ENCODE measurements around the gene ELMO1.

ELMO1 gene

GRCh38 chr7:37295401-37295800 is 153.3 kb downstream of the ELMO1 start:
- DNase-seq = no peak

- no peak for DNase-seq
Observed at GRCh38 chr7:37290731-37291130, 157.9 kb downstream of the ELMO1 start.

- no peak for DNase-seq
Observed at GRCh38 chr7:37289781-37290180, 158.9 kb downstream of the ELMO1 start.

- no peak for DNase-seq
Observed at GRCh38 chr7:37289367-37289766, 159.3 kb downstream of the ELMO1 start.

- no peak for DNase-seq
Observed at GRCh38 chr7:37287131-37287855, 161.4 kb downstream of the ELMO1 start.

- DNase-seq = no peak
Observed at GRCh38 chr7:37286454-37286832, 162.2 kb downstream of the ELMO1 start.

- DNase-seq = no peak
Observed at GRCh38 chr7:37285706-37286453, 162.8 kb downstream of the ELMO1 start.

- DNase-seq = peak; percentile 86
Observed at GRCh38 chr7:37284805-37285231, 163.8 kb downstream of the ELMO1 start.

- no peak for DNase-seq
Observed at GRCh38 chr7:37284285-37284684, 164.4 kb downstream of the ELMO1 start.

GRCh38 chr7:37283716-37284115 is 164.9 kb downstream of the ELMO1 start:
- DNase-seq = no peak

GRCh38 chr7:37282927-37283326 is 165.7 kb downstream of the ELMO1 start:
- DNase-seq = no peak

- DNase-seq = peak; percentile 85
Observed at GRCh38 chr7:37282093-37282444, 166.6 kb downstream of the ELMO1 start.

GRCh38 chr7:37281368-37282092 is 167.1 kb downstream of the ELMO1 start:
- peak; percentile 91 for DNase-seq

- DNase-seq = no peak
Observed at GRCh38 chr7:37277513-37277912, 171.2 kb downstream of the ELMO1 start.

- no peak for DNase-seq
Observed at GRCh38 chr7:37275078-37275710, 173.5 kb downstream of the ELMO1 start.

- DNase-seq = peak; percentile 31
Observed at GRCh38 chr7:37273891-37274290, 174.8 kb downstream of the ELMO1 start.

- DNase-seq = no peak
Observed at GRCh38 chr7:37269711-37270508, 178.8 kb downstream of the ELMO1 start.

- DNase-seq = no peak
Observed at GRCh38 chr7:37267251-37267650, 181.4 kb downstream of the ELMO1 start.

- DNase-seq = no peak
Observed at GRCh38 chr7:37265876-37266275, 182.8 kb downstream of the ELMO1 start.

- no peak for DNase-seq
Observed at GRCh38 chr7:37265006-37265405, 183.7 kb downstream of the ELMO1 start.

- DNase-seq = no peak
Observed at GRCh38 chr7:37262181-37262580, 186.5 kb downstream of the ELMO1 start.

- DNase-seq = no peak
Observed at GRCh38 chr7:37259319-37259821, 189.3 kb downstream of the ELMO1 start.

Measured in midbrain (tissue), 1 donor.